Measurements from ENCODE around the gene TSHZ3.

TSHZ3 gene

GRCh38 chr19:31334849-31335624, 14.2 kb downstream of the TSHZ3 start:
- DNase-seq: no peak

- no peak for DNase-seq
Measured at GRCh38 chr19:31334101-31334848, 15.0 kb downstream of the TSHZ3 start.

GRCh38 chr19:31332096-31332495, 17.1 kb downstream of the TSHZ3 start:
- no peak for DNase-seq

GRCh38 chr19:31331536-31331935, 17.7 kb downstream of the TSHZ3 start:
- no peak for DNase-seq

- DNase-seq: no peak
Measured at GRCh38 chr19:31330761-31331160, 18.5 kb downstream of the TSHZ3 start.

GRCh38 chr19:31330237-31330636, 19.0 kb downstream of the TSHZ3 start:
- DNase-seq: no peak

- DNase-seq: no peak
Measured at GRCh38 chr19:31329819-31330218, 19.4 kb downstream of the TSHZ3 start.

GRCh38 chr19:31328238-31328637, 21.0 kb downstream of the TSHZ3 start:
- no peak for DNase-seq

- no peak for DNase-seq
Measured at GRCh38 chr19:31326329-31327028, 22.8 kb downstream of the TSHZ3 start.

- no peak for DNase-seq
Measured at GRCh38 chr19:31325342-31325741, 23.9 kb downstream of the TSHZ3 start.

GRCh38 chr19:31319465-31319864, 29.8 kb downstream of the TSHZ3 start:
- no peak for DNase-seq

- no peak for DNase-seq
Measured at GRCh38 chr19:31318790-31319425, 30.3 kb downstream of the TSHZ3 start.

GRCh38 chr19:31317570-31317969, 31.7 kb downstream of the TSHZ3 start:
- DNase-seq: no peak

GRCh38 chr19:31317093-31317492, 32.1 kb downstream of the TSHZ3 start:
- no peak for DNase-seq

- DNase-seq: no peak
Measured at GRCh38 chr19:31316201-31316951, 32.9 kb downstream of the TSHZ3 start.

- DNase-seq: no peak
Measured at GRCh38 chr19:31315652-31316051, 33.6 kb downstream of the TSHZ3 start.

GRCh38 chr19:31314849-31315629, 34.2 kb downstream of the TSHZ3 start:
- no peak for DNase-seq

- DNase-seq: no peak
Measured at GRCh38 chr19:31314156-31314555, 35.1 kb downstream of the TSHZ3 start.

- DNase-seq: no peak
Measured at GRCh38 chr19:31313291-31314030, 35.8 kb downstream of the TSHZ3 start.

- no peak for DNase-seq
Measured at GRCh38 chr19:31312677-31313244, 36.5 kb downstream of the TSHZ3 start.

Measured in NCI-H510A treated with DMSO at 0.1 percent for 48 hours (cell line).